Measurements from ENCODE around the gene FRAT2. TPM values are rescaled to one million over a fixed set of nuclear protein-coding genes. Genes with fewer than 3 reads are reported as not detected.

The FRAT2 gene
- total and polyA plus RNA-seq, 2 of the 13 experiments (the other 11 are each of a cell fraction or from before 2014, with no cell fraction given), result 7.2 to 14.1 TPM

DNA sequence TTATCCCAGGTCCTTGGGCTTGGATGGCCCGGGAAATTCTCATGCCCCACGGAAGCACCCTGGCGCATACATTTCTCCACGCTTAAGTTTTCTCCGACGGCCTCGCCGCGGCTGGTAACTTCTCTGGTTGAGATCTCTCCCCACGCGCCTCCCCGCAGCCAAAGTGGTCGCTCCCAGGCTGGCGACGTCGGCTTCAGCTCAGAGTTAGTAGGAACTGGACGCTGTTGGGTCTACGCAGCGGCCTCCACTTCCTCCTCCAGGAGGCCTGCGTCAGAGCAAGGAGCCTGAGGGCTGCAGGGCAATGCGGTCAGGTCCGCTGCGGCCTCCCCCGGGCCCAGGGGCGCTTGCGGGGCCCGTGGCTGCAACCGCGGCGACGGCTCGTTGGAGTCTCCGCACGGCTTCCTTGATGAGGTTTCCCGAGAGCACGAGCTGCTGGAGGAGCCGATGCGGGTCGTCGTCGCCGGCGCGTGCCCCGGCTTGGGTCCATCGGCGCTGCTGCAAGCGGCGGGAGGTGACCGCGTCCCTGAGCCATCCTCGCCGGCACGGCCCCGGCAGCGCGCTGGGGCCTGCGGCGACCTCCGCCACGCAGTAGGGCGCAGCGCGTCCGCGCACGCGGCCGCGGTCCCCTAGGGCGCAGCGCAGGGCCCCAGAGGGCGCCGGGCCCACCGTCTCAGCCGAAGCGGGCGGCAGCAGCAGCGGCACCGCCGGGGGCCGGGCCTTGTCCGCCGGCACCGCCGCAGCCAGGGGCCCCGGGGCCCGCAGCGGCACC is 744 bp downstream of the FRAT2 start (continued):
- no peak for TF ChIP-seq ZFP90 (CRISPR knock-in tag; IDR thresholded peaks at IDR 0.05; ENCODE audit: borderline replicate concordance)
- no peak for TF ChIP-seq ATM (IDR thresholded peaks at IDR 0.05; ENCODE audit: borderline replicate concordance)
- TF ChIP-seq, protein P1, sequence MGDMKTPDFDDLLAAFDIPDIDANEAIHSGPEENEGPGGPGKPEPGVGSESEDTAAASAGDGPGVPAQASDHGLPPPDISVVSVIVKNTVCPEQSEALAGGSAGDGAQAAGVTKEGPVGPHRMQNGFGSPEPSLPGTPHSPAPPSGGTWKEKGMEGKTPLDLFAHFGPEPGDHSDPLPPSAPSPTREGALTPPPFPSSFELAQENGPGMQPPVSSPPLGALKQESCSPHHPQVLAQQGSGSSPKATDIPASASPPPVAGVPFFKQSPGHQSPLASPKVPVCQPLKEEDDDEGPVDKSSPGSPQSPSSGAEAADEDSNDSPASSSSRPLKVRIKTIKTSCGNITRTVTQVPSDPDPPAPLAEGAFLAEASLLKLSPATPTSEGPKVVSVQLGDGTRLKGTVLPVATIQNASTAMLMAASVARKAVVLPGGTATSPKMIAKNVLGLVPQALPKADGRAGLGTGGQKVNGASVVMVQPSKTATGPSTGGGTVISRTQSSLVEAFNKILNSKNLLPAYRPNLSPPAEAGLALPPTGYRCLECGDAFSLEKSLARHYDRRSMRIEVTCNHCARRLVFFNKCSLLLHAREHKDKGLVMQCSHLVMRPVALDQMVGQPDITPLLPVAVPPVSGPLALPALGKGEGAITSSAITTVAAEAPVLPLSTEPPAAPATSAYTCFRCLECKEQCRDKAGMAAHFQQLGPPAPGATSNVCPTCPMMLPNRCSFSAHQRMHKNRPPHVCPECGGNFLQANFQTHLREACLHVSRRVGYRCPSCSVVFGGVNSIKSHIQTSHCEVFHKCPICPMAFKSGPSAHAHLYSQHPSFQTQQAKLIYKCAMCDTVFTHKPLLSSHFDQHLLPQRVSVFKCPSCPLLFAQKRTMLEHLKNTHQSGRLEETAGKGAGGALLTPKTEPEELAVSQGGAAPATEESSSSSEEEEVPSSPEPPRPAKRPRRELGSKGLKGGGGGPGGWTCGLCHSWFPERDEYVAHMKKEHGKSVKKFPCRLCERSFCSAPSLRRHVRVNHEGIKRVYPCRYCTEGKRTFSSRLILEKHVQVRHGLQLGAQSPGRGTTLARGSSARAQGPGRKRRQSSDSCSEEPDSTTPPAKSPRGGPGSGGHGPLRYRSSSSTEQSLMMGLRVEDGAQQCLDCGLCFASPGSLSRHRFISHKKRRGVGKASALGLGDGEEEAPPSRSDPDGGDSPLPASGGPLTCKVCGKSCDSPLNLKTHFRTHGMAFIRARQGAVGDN (CRISPR knock-in tag; IDR thresholded peaks at IDR 0.05), result peak; percentile 59
- no peak for TF ChIP-seq ZNF432 (CRISPR knock-in tag; IDR thresholded peaks at IDR 0.05; ENCODE audit: borderline replicate concordance)
- TF ChIP-seq NR1H2 (CRISPR knock-in tag; IDR thresholded peaks at IDR 0.05; ENCODE audit: borderline replicate concordance, low read depth), result 0 out of 2 replicates have a peak, but pooled peaks have one; percentile 49
- TF ChIP-seq, protein P2, sequence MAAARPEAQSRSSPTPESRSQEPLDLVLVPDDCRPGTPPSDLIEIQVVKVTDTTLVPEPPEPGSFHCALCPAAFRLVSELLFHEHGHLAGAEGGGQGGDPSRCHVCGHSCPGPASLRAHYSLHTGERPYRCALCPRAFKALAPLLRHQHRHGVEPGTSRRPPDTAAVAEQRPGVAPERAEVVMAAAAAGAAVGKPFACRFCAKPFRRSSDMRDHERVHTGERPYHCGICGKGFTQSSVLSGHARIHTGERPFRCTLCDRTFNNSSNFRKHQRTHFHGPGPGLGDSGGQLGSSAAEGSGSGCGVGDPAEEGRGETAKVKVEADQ (CRISPR knock-in tag; IDR thresholded peaks at IDR 0.05; ENCODE audit: borderline replicate concordance), result 0 out of 2 replicates have a peak, but pooled peaks have one; percentile 3
- no peak for TF ChIP-seq ETV6 (CRISPR knock-in tag; conservative IDR thresholded peaks at IDR 0.05)
- no peak for TF ChIP-seq SIN3B (IDR thresholded peaks at IDR 0.05; ENCODE audit: low read length)
- no peak for TF ChIP-seq TBX2 (CRISPR knock-in tag; IDR thresholded peaks at IDR 0.05; ENCODE audit: borderline replicate concordance)
- no peak for TF ChIP-seq MAFF (IDR thresholded peaks at IDR 0.05; ENCODE audit: low read depth, low read length)
- no peak; the same call in 1 of the 2 replicates for TF ChIP-seq POLR2G (IDR thresholded peaks at IDR 0.05; ENCODE audit: low read depth, low read length)
- no peak for TF ChIP-seq KLF16 (CRISPR knock-in tag; IDR thresholded peaks at IDR 0.05)
- no peak for TF ChIP-seq RBAK (CRISPR knock-in tag; IDR thresholded peaks at IDR 0.05)
- TF ChIP-seq BORCS8-MEF2B (CRISPR knock-in tag; IDR thresholded peaks at IDR 0.05), result no peak
- peak; percentile 72 for TF ChIP-seq ZNF777 (CRISPR knock-in tag; IDR thresholded peaks at IDR 0.05)
- no peak for TF ChIP-seq ZNF333 (CRISPR knock-in tag; IDR thresholded peaks at IDR 0.05; ENCODE audit: borderline replicate concordance)
- TF ChIP-seq ZNF547 (CRISPR knock-in tag; IDR thresholded peaks at IDR 0.05), result 0 out of 2 replicates have a peak, but pooled peaks have one; percentile 49
- TF ChIP-seq, protein P3, sequence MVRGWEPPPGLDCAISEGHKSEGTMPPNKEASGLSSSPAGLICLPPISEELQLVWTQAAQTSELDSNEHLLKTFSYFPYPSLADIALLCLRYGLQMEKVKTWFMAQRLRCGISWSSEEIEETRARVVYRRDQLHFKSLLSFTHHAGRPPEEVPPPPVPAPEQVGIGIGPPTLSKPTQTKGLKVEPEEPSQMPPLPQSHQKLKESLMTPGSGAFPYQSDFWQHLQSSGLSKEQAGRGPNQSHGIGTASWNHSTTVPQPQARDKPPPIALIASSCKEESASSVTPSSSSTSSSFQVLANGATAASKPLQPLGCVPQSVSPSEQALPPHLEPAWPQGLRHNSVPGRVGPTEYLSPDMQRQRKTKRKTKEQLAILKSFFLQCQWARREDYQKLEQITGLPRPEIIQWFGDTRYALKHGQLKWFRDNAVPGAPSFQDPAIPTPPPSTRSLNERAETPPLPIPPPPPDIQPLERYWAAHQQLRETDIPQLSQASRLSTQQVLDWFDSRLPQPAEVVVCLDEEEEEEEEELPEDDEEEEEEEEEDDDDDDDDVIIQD (CRISPR knock-in tag; IDR thresholded peaks at IDR 0.05; ENCODE audit: low read depth), result no peak
- TF ChIP-seq ZNF550 (CRISPR knock-in tag; IDR thresholded peaks at IDR 0.05; ENCODE audit: borderline replicate concordance), result no peak
- peak; percentile 49 for TF ChIP-seq ZNF781 (CRISPR knock-in tag; IDR thresholded peaks at IDR 0.05; ENCODE audit: borderline replicate concordance, not compliant biosample characterization)
- no peak for TF ChIP-seq KLF15 (CRISPR knock-in tag; IDR thresholded peaks at IDR 0.05; ENCODE audit: borderline replicate concordance)
- TF ChIP-seq TEAD2 (CRISPR knock-in tag; IDR thresholded peaks at IDR 0.05), result no peak
